H1 (cell line): ENCODE data around the gene SPPL2B. TPM values are rescaled to one million over a fixed set of nuclear protein-coding genes. Genes with fewer than 3 reads are reported as not detected.

Experiments used
- EZH2 ChIP-seq: fragments of 200-600 bp; sonication (generic); IDR thresholded peaks from 2 replicates; pipeline ENCODE4 v1.7.1; 2012; ENCODE audit warnings: low read depth, mild to moderate bottlenecking, moderate library complexity, low read length, inconsistent platforms; ENCODE audit not compliant: severe bottlenecking
- PHF8 ChIP-seq: fragments of 200-600 bp; sonication (generic); conservative IDR thresholded peaks from 2 replicates; pipeline ENCODE4 v1.7.1; 2012; ENCODE audit warnings: low read depth, mild to moderate bottlenecking, inconsistent platforms, low read length, moderate library complexity
- POLR2AphosphoS5 ChIP-seq: IDR thresholded peaks from 2 replicates; pipeline ENCODE4 v1.6.1; 2011; ENCODE audit warnings: low read depth, low read length
- SUZ12 ChIP-seq: fragments of 200-600 bp; sonication (generic); IDR thresholded peaks from 2 replicates; pipeline ENCODE4 v1.6.1; 2012; ENCODE audit warnings: mild to moderate bottlenecking, inconsistent platforms, low read length, moderate library complexity, mixed read lengths
- TCF12 ChIP-seq: IDR thresholded peaks from 2 replicates; pipeline ENCODE4 v1.6.1; 2011; ENCODE audit warnings: low read depth, mild to moderate bottlenecking, low read length
- polyA plus RNA-seq, 7 experiments: library from polyadenylated mRNA; depleted of rRNA in 3 of 7; stranded (reverse) in 5 of 7; unstranded in 2 of 7; fragments of >200 nt in 5 of 7; fragments of 200-250 nt in 2 of 7; gene quantifications; 1 replicate in 5 of 7; 2 replicates in 1 of 7; 4 replicates in 1 of 7; pipeline versions ENCODE4 v1.2.1 to v1.2.3, GENCODE V29; 2011 to 2013; ENCODE audit warnings: missing spikeins in 2 of 7, mixed read lengths in 2 of 7
- total RNA-seq: library from RNA; stranded (reverse); fragmentation: NEBNext Ultra II Directional; extraction: Animal tissue kit (Norgen Biotek cat#: 25700); gene quantifications from 2 replicates; pipeline ENCODE4 v1.2.1, GENCODE V29; 2021
- TF ChIP-seq, protein P1 (sequence below): fragments of 300-600 bp; sonication (generic); IDR thresholded peaks from 2 replicates; pipeline ENCODE4 v1.7.1; 2012; ENCODE audit warnings: low read length, moderate library complexity, mild to moderate bottlenecking, inconsistent platforms; ENCODE audit not compliant: insufficient replicate concordance

SPPL2B gene
- total and polyA plus RNA-seq, 2 of the 8 experiments (the other 6 are each of a cell fraction or from before 2014, with no cell fraction given), result 34.8 to 55.7 TPM

DNA sequence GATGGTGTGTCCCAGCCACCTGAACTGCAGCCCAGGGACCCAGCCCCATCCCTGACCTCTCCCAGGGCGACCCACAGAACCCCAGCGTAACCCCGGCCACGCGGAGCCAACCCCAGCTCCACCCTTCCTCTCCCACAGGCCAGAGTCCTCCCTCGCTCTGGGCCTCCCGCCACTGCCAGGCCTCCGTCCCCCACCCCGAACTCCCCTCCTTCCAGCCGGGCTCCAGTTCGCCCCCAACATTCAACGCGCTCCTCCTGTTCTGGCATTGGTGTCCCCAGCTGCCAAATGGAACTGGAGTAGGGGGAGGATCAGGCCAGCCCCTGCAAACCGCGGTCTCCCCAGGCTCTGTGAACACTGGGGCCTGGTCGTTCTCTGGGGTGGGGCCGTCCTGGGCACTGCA lies 28.0 kb upstream of the SPPL2B start (continued):
- TF ChIP-seq, protein P1, sequence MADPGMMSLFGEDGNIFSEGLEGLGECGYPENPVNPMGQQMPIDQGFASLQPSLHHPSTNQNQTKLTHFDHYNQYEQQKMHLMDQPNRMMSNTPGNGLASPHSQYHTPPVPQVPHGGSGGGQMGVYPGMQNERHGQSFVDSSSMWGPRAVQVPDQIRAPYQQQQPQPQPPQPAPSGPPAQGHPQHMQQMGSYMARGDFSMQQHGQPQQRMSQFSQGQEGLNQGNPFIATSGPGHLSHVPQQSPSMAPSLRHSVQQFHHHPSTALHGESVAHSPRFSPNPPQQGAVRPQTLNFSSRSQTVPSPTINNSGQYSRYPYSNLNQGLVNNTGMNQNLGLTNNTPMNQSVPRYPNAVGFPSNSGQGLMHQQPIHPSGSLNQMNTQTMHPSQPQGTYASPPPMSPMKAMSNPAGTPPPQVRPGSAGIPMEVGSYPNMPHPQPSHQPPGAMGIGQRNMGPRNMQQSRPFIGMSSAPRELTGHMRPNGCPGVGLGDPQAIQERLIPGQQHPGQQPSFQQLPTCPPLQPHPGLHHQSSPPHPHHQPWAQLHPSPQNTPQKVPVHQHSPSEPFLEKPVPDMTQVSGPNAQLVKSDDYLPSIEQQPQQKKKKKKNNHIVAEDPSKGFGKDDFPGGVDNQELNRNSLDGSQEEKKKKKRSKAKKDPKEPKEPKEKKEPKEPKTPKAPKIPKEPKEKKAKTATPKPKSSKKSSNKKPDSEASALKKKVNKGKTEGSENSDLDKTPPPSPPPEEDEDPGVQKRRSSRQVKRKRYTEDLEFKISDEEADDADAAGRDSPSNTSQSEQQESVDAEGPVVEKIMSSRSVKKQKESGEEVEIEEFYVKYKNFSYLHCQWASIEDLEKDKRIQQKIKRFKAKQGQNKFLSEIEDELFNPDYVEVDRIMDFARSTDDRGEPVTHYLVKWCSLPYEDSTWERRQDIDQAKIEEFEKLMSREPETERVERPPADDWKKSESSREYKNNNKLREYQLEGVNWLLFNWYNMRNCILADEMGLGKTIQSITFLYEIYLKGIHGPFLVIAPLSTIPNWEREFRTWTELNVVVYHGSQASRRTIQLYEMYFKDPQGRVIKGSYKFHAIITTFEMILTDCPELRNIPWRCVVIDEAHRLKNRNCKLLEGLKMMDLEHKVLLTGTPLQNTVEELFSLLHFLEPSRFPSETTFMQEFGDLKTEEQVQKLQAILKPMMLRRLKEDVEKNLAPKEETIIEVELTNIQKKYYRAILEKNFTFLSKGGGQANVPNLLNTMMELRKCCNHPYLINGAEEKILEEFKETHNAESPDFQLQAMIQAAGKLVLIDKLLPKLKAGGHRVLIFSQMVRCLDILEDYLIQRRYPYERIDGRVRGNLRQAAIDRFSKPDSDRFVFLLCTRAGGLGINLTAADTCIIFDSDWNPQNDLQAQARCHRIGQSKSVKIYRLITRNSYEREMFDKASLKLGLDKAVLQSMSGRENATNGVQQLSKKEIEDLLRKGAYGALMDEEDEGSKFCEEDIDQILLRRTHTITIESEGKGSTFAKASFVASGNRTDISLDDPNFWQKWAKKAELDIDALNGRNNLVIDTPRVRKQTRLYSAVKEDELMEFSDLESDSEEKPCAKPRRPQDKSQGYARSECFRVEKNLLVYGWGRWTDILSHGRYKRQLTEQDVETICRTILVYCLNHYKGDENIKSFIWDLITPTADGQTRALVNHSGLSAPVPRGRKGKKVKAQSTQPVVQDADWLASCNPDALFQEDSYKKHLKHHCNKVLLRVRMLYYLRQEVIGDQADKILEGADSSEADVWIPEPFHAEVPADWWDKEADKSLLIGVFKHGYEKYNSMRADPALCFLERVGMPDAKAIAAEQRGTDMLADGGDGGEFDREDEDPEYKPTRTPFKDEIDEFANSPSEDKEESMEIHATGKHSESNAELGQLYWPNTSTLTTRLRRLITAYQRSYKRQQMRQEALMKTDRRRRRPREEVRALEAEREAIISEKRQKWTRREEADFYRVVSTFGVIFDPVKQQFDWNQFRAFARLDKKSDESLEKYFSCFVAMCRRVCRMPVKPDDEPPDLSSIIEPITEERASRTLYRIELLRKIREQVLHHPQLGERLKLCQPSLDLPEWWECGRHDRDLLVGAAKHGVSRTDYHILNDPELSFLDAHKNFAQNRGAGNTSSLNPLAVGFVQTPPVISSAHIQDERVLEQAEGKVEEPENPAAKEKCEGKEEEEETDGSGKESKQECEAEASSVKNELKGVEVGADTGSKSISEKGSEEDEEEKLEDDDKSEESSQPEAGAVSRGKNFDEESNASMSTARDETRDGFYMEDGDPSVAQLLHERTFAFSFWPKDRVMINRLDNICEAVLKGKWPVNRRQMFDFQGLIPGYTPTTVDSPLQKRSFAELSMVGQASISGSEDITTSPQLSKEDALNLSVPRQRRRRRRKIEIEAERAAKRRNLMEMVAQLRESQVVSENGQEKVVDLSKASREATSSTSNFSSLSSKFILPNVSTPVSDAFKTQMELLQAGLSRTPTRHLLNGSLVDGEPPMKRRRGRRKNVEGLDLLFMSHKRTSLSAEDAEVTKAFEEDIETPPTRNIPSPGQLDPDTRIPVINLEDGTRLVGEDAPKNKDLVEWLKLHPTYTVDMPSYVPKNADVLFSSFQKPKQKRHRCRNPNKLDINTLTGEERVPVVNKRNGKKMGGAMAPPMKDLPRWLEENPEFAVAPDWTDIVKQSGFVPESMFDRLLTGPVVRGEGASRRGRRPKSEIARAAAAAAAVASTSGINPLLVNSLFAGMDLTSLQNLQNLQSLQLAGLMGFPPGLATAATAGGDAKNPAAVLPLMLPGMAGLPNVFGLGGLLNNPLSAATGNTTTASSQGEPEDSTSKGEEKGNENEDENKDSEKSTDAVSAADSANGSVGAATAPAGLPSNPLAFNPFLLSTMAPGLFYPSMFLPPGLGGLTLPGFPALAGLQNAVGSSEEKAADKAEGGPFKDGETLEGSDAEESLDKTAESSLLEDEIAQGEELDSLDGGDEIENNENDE, result no peak
- TF ChIP-seq POLR2AphosphoS5, result no peak
- no peak for TF ChIP-seq TCF12
- TF ChIP-seq SUZ12, result no peak
- no peak for TF ChIP-seq PHF8
- TF ChIP-seq EZH2, result no peak
